Fibroblast of upper back skin (primary cell): ENCODE results near the gene IFT122.
"Not testable (repeated sequence)": the region's sequence is repeated elsewhere in the genome, so short reads cannot be mapped to it uniquely, and the experiment has no call there.

Source experiments
- DNase-seq: peaks from one replicate; pipeline ENCODE4 v3.0.0-alpha.2; 2013

IFT122 gene

DNA sequence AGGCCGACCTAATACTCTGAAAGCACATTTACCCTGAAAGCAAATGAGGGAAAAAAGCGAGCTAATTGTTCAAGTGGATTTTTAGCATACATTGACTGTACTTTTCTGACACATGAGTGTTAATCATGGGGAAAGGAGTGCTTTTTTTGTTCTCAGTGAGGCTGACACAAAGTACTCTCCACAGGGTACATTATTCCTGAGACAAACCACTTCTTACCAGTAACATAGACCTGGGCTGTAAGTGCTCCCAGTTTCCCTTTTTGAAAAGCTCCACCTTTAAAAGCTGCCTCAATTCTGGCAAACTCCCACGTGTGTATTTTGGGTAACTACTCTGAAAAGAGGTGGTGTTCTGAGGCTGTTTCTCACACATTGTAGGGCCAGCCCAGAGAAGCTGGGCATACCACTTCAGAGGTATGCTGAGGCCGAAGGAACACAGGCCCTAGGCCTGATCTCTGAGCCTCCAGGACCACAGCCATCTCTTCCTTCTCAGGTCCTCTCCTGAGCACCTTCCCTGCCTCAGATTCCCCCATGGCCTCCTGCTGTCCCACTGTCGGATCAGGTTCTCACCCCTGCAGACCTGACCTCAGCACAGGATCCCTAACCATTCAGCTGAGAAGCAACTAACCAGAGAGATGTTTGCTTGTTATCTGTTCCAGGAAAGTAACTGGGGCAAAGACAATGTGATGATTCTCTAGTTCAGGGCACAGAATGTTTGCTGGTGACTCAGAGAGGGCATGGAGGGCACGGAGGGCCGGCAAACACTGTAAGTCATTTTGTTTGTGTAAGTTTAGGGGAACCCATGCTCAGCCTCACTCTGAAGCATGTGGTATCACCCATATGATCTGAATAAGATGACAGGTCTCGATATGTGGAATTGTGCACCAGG is 58.8 kb downstream of the IFT122 start:
- not testable (repeated sequence) for DNase-seq

DNA sequence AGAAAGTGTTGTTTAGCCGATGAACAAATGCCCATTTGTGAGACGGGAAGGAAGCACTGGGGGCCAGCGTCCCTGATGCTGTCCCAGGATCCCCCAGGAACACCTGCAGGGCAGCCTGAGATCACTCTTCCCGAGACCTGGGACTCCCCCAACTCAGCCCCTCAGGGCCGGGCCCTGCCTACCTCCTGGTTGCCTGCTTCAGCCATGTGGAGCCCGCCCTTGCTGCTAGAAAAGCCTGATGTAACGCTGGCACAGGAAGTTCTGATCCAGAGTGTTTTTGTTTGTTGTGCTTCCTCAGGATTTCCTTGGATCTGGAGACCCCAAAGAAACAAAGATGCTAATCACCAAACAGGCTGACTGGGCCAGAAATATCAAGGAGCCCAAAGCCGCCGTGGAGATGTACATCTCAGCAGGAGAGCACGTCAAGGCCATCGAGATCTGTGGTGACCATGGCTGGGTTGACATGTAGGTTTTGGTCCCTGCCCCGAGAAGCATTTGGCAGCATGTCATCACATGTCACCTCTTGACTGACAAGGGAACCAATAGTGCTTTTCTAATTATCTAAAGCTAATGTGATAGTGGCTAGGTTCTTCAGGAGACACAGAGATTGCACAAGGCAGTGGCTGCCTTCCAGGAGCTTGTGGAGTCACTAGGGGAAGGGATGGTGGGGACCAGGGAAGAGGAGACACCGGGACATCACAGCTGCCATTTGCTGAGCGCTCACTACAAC is 59.7 kb downstream of the IFT122 start:
- not testable (repeated sequence) for DNase-seq

GRCh38 chr3:129500334-129500658 is 60.3 kb downstream of the IFT122 start:
- DNase-seq = no peak

DNA sequence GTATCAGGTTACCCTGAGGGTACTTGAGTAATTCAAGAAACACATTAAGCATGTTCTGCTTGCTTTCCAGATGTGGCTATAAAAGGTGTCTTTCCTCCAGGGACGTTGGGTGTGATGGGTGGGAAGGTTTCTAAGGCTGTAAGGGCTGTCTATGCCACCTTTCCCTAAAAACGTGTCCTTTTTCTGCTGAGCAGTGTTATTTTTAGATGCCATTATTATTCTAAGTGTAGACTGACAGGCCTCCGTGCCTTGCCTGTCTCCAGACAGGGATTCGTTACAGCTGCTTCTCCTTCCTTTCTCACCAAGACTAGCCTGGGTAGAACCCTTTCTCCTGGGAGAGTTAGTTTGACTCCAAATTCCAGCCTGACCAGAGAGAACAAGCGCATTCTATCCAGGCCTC is 61.6 kb downstream of the IFT122 start:
- no peak for DNase-seq

- no peak for DNase-seq
Measured at GRCh38 chr3:129502641-129503408, 62.8 kb downstream of the IFT122 start.

GRCh38 chr3:129503471-129504291 is 63.7 kb downstream of the IFT122 start:
- no peak for DNase-seq

DNA sequence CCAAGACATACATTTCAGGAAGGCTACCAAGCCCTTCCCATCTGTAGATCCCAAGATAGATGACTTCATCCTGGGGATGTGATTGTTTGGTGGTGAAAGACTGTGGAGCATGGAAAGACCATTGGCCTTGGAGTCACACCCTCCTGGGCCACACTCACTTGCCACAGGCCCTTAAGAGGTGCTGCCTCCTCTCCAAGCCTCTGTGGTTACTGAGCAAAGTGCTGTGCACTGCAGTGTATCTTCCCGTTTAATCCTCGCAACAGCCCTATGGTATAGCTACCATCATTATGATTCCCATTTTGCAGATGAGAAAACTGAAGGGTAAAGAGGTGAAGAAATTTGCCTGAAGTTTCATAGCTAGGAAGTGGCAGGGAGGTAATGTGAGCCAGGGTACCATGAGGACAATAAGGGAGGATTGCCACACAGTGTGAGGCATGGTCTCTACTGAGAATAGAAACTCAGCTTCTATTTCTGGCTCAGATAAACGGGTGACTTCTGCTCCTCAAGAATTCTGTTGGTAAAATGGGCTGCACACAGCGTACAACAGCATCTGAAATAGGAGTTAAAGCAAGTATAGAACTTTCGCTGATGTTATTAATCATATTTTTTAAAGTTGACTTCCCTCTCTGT is 64.6 kb downstream of the IFT122 start:
- DNase-seq = no peak

DNA sequence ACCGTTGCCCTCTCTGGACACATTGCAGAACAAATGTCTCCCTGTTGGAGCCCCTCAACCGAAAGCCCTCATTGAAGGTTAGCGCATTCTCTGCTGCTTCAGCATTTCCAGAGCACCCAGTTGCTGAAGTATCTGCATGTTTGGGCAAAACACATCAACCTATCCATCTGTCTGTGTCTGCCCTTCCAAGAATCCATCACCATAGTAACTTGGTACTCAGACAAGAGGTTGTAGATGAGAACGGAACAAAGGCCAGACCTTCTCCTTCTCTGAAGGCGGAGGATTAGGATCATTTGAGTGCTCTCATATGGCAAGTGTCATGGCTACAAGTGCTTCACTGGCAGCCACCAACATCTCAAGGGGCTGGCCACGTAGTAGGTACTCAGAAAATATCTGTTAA is 65.3 kb downstream of the IFT122 start:
- DNase-seq = no peak

DNA sequence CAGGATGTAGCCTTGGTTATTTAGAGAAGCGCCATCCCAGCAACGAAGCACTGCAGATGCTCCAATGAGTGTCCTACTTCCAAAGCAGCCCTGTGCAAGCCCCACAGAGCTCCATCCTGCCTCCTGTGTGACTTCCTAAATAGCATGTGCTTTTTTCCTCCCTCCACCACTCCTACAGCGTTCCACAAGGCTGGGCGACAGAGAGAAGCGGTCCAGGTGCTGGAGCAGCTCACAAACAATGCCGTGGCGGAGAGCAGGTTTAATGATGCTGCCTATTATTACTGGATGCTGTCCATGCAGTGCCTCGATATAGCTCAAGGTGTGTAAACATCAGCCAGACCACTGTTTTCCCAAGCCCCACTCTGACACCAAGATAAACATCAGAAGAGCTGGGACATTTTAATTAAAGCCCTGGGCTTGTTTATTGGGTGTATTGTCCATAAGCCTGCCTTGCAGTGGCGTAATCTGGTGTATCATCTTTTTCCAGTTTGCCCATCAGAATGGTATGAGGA is 66.3 kb downstream of the IFT122 start:
- DNase-seq = no peak

GRCh38 chr3:129507181-129507831 is 67.3 kb downstream of the IFT122 start:
- no peak for DNase-seq

DNA sequence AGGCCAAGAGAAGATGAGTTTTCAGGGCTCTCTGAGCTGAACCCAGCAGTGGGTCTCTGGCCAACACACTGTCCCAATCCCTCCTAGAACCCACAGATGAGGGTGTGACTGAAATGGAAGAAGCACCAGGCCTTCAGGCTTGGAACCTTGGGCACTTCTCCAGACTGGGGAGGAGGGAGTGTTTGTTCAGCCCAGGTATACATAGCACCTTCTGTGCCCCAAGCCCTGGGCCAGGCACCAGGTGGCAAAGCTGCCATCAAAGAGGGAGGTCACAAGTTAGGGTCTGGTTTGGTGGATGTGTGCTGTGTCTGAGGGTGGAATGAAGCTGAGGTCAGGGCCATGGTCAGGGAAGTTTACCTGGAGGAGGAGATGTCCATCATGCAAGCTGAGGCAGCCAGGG is 72.6 kb downstream of the IFT122 start:
- DNase-seq = no peak

GRCh38 chr3:129513705-129514104 is 73.7 kb downstream of the IFT122 start:
- no peak for DNase-seq

GRCh38 chr3:129514110-129514509 is 74.1 kb downstream of the IFT122 start:
- no peak for DNase-seq

DNA sequence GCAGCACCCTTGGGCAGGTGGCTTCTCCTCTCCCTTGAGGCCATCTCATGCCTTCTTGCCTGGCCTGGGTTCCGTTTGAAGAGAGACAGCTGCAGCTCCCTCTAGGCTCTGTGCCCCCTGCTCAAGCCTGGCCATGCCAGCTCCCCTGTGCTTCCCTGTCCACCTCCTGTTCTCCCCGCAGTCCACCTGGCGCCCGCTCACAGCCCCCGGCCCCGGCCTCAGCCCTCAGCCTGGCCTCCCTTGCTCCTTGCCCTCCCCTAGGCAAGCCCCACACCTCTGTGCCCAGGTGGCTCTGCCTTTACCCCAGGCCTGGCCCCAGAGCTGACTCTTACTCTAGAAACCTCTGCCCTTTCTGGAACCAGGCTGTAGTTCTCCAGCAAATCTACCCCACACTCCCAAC is 74.5 kb downstream of the IFT122 start:
- no peak for DNase-seq

GRCh38 chr3:129515108-129515820 is 75.2 kb downstream of the IFT122 start:
- not testable (repeated sequence) for DNase-seq

DNA sequence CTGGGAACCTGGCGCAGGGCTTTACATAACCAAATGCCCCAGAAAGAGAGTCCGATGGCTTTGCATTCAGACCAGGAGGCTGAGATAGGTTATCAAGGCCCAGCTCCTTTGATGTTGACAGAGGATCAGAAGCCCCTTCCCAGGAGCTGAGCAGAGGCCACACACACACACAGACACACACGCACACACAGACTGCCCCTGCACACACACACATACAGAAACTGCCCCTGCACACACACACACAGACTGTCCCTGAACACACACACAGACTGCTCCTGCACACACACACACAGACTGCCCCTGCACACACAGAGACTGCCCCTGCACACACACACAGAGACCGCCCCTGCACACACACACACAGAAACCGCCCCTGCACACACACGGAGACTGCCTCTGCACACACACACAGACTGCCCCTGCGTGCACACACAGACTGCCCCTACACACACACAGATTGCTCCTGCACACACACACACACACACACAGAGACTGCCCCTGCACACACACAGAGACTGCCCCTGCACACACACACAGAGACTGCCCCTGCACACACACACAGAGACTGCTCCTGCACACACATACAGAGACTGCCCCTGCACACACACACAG is 75.9 kb downstream of the IFT122 start:
- DNase-seq = not testable (repeated sequence)

DNA sequence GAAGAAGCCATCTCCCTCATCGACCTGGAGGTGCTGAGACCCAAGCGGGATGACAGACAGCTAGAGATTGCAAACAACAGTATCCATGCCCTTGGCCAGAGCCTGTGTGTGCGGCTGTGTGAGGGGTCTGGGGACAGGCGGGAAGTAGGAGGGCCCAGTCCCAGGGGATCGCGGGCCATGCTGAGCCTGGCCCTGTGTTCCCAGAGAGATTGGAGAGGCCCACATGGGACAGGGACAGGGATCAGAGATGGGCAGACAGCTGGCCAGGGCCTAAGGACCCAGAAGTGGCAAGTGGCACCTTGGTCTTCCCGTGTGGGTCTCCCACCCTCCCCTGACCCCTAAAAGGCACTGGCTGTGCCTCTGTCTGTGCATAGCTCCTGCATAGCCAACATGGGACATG is 77.5 kb downstream of the IFT122 start:
- no peak for DNase-seq

- no peak for DNase-seq
Measured at GRCh38 chr3:129518038-129518561, 78.1 kb downstream of the IFT122 start.

DNA sequence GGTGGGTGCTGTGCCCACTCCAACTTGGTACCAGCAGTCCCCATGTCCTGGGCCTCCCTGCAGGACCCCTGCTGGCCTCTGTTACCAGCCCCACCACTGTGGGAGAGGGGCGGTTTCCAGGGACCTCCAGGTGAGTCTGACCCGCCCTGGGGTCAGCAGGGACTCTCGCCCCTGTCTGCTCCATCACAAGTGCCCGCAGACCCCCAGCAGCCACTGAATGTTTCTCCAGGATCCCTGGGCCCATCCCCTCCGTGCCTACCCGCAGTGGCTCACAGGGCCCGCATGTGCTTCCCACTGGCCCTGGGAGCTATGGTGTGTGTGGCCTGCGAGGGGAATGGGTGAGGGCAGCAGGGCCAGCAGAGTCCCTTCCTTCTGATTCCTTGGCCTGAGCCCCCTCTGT is 78.6 kb downstream of the IFT122 start:
- no peak for DNase-seq

DNA sequence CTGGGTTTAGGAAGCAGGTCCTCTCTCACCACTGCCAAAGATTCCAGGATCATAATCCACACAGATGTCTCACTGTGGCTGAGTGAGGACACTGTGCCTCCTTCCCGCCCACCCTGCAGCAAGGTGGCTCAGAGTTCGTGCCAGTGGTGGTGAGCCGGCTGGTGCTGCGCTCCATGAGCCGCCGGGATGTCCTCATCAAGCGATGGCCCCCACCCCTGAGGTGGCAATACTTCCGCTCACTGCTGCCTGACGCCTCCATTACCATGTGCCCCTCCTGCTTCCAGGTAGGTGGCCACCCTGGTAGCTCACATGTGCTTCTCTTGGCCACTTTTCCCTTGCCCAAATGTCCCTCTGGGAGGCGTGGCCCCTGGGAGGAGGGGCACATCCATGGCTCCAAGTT is 79.4 kb downstream of the IFT122 start:
- no peak for DNase-seq
